LoVo (cell line): ENCODE results near the gene NOL12.
"Not testable (repeated sequence)": the region's sequence is repeated elsewhere in the genome, so short reads cannot be mapped to it uniquely, and the experiment has no call there.

Experiments used
- DNase-seq: peaks from one replicate; pipeline ENCODE4 v3.0.0-alpha.2; 2016; ENCODE audit warnings: low spot score

NOL12 gene

GRCh38 chr22:37686002-37686982 is at the start of gene NOL12:
Gene NOL12 (plus strand): TSS chr22:37686343. CDS start chr22:37686393, 50 bp downstream.
- DNase-seq: peak; percentile 91

GRCh38 chr22:37636949-37637273 is 49.2 kb upstream of the NOL12 start:
- DNase-seq: no peak

GRCh38 chr22:37638391-37639069 is 47.6 kb upstream of the NOL12 start:
- peak; percentile 61 for DNase-seq

- DNase-seq: peak; percentile 35
Observed at GRCh38 chr22:37639070-37639760, 46.9 kb upstream of the NOL12 start, which contains the start of gene SH3BP1. Gene SH3BP1 (plus strand): TSS chr22:37639669. CDS start chr22:37639788, 119 bp downstream.

GRCh38 chr22:37639771-37640590 is 46.2 kb upstream of the NOL12 start:
- DNase-seq: no peak

GRCh38 chr22:37640591-37641560 is 45.3 kb upstream of the NOL12 start:
- DNase-seq: no peak

- no peak for DNase-seq
Observed at GRCh38 chr22:37641561-37641949, 44.6 kb upstream of the NOL12 start.

GRCh38 chr22:37643225-37643847 is 42.8 kb upstream of the NOL12 start:
- peak; percentile 73 for DNase-seq

GRCh38 chr22:37647317-37647716 is 38.8 kb upstream of the NOL12 start:
- no peak for DNase-seq

- DNase-seq: peak; percentile 53
Observed at GRCh38 chr22:37647928-37648327, 38.2 kb upstream of the NOL12 start.

GRCh38 chr22:37650463-37651136 is 35.5 kb upstream of the NOL12 start:
- no peak for DNase-seq

GRCh38 chr22:37654563-37655251 is 31.4 kb upstream of the NOL12 start:
- no peak for DNase-seq

GRCh38 chr22:37655252-37655563 is 30.9 kb upstream of the NOL12 start:
- no peak for DNase-seq

- DNase-seq: not testable (repeated sequence)
Observed at GRCh38 chr22:37656583-37656982, 29.6 kb upstream of the NOL12 start.

GRCh38 chr22:37657590-37658132 is 28.5 kb upstream of the NOL12 start:
- DNase-seq: no peak

GRCh38 chr22:37658133-37659065 is 27.7 kb upstream of the NOL12 start, which contains the start of gene PDXP:
Gene PDXP (plus strand): TSS chr22:37658723. CDS start chr22:37658783, 60 bp downstream.
- DNase-seq: peak; percentile 99
